Renal cortex interstitium (tissue), 3 donors: ENCODE results near the gene NCEH1. TPM values are rescaled to one million over a fixed set of nuclear protein-coding genes. Genes with fewer than 3 reads are reported as not detected.

ENCODE experiments used
- polyA plus RNA-seq, 3 donors: library from polyadenylated mRNA; unstranded; fragments of 120-200 nt; gene quantifications; one replicate each; pipeline ENCODE4 v1.2.1, GENCODE V29; 2013; ENCODE audit not compliant: insufficient read length in 3 of 3

NCEH1 gene
- polyA plus RNA-seq, 3 donors, result 3.2 to 5.9 (median 4.1) TPM

Other genes starting within 250 kb of the NCEH1 start
- gene TNFSF10, start 187.6 kb downstream of the NCEH1 start, polyA plus RNA-seq, result 10 to 100 TPM; 25.9 to 70.5 (median 48.7) TPM
- gene ECT2, start 39.7 kb upstream of the NCEH1 start, polyA plus RNA-seq, result 10 to 100 TPM; 33.0 to 39.9 (median 38.2) TPM